Embryonic facial prominence (tissue), 1 donor: ENCODE results near the gene CARNS1.
"Not testable (repeated sequence)": the region's sequence is repeated elsewhere in the genome, so short reads cannot be mapped to it uniquely, and the experiment has no call there.

Source experiments
- DNase-seq: peaks from one replicate; pipeline ENCODE4 v3.0.0-alpha.2; 2016; ENCODE audit errors: extremely low spot score

Gene CARNS1

DNA sequence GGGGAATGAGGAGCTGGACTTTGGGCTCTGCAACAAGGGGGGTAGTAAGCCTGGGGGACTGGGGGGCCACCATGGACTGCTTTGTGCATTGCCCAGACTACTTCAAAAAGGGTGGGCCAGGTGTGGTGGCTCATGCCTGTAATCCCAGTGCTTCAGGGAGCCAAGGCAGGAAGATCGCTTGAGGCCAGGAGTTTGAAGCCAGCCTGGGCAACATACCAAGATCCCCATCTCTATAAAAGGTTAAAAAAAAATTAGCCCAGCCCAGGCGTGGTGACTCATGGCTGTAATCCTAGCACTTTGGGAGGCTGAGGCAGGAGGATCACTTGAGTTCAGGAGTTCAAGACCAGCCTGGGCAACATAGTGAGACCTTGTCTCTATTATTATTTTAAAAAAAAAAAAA, 50.1 kb downstream of the CARNS1 start:
- not testable (repeated sequence) for DNase-seq

DNA sequence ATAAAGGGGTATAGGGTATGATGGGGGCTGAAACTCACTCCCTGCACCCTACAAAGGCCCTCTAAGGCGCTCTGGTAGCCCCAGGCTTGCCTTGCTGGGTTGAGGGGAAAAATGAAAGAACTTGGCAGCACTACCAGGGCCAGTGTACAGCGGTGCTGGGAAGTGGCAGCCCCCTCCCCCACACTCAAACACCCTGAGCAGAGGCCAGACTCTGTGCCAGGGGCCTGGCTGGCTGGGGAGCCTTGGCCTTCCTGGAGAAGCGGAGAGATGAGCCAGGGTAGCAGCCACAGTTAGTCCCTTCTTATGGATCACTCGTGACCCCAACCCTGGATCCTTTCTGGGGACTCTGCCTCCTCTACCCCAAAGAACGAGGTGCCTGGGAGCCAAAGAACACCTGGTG, 50.9 kb downstream of the CARNS1 start:
- no peak for DNase-seq

DNA sequence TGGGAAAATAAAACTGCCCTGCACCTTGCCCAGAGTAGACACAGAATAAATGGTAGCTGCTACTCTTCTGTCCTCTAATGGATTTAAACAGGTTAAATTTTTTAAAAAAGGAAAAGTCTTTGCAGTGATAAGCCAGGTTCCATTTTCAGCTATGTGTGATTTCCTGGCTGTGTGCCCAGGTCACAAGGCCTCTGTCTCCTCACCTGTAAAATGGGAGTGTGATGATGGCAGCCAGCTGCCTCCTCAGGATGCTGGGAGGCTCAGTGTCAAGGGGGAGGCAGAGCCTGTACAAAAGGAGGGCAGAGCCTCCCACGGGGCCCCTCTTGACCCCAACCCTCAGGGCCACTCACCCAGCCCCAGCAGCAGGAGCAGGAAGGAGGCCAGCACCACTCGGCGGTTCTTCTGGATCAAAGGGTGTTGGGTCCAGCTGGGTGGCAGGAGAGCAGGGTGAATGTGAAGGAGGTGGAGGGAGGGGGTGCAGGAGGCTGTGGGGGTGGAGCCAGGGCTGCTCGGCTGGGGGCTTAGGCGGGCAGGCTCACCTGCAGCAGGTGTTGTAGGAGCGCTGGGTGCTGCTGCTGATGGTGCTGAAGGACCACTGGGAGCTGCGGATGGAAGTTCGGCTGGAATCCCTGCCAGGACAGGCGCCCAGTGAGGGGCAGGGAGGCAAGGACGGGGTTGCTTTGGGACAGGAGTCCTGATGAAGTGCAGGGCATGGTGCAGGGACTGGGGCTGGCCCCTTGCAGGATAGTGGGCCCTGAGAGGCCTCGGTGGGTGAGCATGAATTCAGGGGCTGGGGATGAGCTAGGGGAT, 51.7 kb downstream of the CARNS1 start:
- no peak for DNase-seq

DNA sequence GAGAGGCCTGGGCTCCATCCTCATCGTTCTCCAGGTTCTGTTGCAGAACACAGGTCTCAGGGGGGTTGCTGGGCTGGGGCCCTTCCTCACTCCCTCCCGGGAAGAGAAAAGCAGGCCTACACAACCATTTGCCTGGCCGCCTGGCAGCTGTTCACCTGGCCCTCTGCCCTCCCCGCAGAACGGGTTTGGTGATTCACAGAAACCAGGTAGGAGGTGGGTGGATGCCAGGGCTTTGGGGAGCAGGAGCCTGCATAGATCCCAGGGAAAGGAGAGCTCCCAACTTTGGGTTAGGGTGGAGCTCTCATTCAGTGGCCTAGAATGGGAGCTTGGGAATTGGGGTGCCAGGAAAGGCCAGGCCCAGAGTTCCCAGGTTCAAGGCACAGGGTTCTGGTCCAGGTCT, 52.6 kb downstream of the CARNS1 start:
- DNase-seq: no peak

DNA sequence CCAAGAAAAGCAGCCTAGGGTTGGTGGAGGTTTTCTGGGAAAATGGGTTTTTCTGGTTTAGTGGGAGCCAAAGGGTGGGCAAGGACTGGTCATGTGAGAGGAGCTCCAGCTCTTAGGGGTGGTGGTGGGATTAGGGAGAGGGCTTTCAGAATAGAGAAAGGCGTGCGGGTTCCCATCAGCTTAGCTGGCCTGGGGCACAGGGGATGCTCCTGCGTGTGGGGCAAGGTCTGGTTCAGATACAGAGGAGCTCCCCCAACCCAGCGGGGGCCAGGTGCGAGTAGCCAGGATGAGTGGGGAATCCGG, 52.9 kb downstream of the CARNS1 start:
- no peak for DNase-seq

DNA sequence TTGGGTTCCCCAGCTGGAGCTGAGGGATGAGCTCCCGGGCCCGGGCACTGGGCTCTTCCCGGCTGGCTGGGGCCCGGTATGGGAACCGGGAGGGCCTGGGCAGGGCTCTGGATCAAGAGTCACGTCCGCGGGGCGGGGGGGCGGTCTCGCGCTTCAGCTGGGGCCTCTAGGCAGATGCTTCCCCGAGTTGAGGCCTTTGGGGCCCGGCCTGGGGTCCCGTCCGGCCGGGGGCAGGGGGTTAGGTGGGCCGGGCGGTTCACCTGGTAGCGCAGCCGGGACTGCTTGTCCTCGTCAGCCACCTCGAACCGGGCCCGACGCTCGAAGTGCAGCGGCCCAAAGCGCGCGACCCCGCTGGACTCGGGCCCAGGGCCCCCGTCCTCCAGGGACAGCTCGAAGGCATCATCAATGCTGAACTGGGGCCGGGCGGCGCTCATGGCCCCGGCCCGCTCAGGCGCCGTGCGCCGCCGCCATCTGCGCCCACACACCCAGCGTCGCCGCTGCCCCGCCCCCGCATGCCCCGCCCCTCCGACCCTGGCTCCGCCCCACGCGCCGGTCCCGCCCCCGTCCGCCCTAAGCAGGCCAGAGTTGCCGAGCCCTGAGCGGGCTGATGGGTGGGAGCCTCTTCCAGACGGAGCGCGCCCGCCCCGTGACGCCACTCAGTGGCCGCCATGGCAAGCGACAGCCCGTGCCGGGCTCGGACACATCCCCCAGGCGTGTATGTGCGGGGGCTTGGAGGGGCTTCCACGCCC, 53.5 kb downstream of the CARNS1 start, which contains the start of gene TMEM134:
Gene TMEM134, minus strand, starts transcription at position 493 of the 749 bp plus-strand sequence. Its CDS starts 59 bp downstream, at position 434.
- DNase-seq: peak; percentile 82

DNA sequence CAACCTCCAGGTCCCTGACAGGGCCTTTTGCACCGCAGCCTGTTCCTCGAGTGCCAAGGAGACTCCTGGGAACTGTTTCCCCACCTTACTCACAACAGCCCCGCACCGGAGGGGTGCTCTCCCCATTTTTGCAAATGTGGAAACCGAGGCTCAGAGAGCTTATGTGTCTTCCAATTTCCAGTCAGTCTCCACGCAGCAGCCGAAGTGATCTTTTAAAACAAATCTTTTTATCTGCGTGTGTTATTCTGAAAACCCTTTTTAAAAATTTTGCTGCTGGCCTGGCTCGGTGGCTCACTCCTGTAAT, 54.0 kb downstream of the CARNS1 start:
- DNase-seq: no peak

DNA sequence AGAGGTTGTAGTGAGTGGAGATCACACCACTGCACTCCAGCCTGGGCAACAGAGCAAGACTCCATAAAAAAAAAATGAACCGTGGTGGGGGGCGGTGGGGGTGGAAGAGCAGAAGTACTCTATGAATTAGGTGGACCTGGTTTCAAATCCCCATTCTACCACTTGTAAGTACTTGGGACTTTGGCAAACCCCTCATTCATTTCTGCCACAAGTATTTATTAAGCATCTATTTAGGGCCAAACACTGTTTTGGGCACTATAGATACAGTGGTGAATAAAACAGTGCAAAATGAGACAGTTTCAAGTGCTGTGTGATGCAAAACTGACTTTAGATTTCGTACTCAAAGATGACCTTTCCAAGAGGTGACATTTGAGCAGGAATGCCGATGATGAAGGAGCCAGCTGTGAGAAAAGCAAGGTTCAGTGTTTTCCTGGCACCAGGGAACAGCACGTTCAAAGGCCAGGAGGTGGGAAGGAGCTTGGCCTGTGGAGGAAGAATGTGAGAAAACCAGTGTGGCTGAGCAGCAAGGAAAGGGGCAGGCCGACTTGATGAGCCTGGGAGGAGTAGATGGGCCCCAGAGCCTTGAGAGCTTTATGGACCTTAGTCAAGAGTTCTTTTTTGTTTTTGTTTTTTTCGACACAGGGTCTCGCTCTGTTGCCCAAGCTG, 55.0 kb downstream of the CARNS1 start:
- no peak for DNase-seq

DNA sequence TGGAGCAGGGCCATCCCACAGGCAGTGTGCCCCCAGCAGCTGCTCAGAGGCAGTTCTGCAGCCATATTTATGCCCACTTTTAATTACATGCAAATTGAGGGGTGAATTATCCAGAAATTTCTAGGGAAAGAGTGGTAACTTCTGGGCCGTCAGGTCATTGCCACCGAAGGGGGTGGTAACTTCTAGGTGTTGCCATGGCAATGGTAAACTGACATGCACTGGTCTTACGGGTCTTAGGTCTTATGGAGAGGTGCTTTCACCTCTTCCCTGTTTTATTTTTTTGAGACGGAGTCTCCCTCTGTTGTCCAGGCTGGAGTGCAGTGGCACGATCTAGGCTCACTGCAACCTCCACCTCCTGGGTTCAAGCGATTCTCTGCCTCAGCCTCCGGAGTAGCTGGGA, 57.4 kb downstream of the CARNS1 start:
- no peak for DNase-seq
